Panc1 (cell line): ENCODE measurements around the gene PKP4. TPM values are rescaled to one million over a fixed set of nuclear protein-coding genes. Genes with fewer than 3 reads are reported as not detected.
"Not testable (repeated sequence)": the region's sequence is repeated elsewhere in the genome, so short reads cannot be mapped to it uniquely, and the experiment has no call there.

Experiments used
- ATAC-seq: fragments of 200-7000 bp; cut with Tn5 transposase; 2 replicates; pipeline ENCODE4 v1.9.1; 2020; ENCODE audit warnings: mild to moderate bottlenecking, moderate library complexity
- BruUV-seq: library from RNA; stranded (reverse); fragments of 400-500 nt; replicated peaks from 2 replicates; lab custom pipeline; 2021; lab: Mats Ljungman, UMichigan
- CTCF ChIA-PET: fragments of 300-600 bp; sonication (Branson Sonifier 250); formaldehyde crosslinking; loops from one replicate; lab custom pipeline; 2022; ENCODE audit warnings: antibody characterized with exemption; lab: Charles Lee
- POLR2A ChIA-PET: fragments of 300-600 bp; sonication (Branson Sonifier 250); formaldehyde crosslinking; loops from one replicate; lab custom pipeline; 2022; ENCODE audit warnings: antibody characterized with exemption; lab: Charles Lee
- DNase-seq: peaks from one replicate; pipeline ENCODE4 v3.0.0-alpha.2; 2010; ENCODE audit warnings: low read depth, low spot score
- H3K27ac ChIP-seq: 2 replicates; pipeline ENCODE4 v1.5.1; 2011; ENCODE audit warnings: mild to moderate bottlenecking, low read length, inconsistent platforms
- H3K27me3 ChIP-seq: fragments of 200-500 bp; sonication (Bioruptor generic); 2 replicates; pipeline ENCODE4 v1.6.0; 2014; ENCODE audit warnings: low read length, inconsistent platforms; ENCODE audit not compliant: control insufficient read depth, insufficient read depth
- H3K36me3 ChIP-seq: fragments of 200-500 bp; sonication (Bioruptor generic); 2 replicates; pipeline ENCODE4 v1.5.1; 2014; ENCODE audit warnings: inconsistent platforms, mild to moderate bottlenecking, low read length, moderate library complexity; ENCODE audit not compliant: control insufficient read depth, insufficient read depth
- H3K4me1 ChIP-seq: 2 replicates; pipeline ENCODE4 v1.5.1; 2011; ENCODE audit warnings: inconsistent platforms, mild to moderate bottlenecking, low read length, moderate library complexity; ENCODE audit not compliant: control insufficient read depth, insufficient read depth
- H3K4me3 ChIP-seq, 2 experiments: 2 replicates each; pipeline ENCODE4 v1.5.1; 2011 to 2012; ENCODE audit warnings: low read depth in 2 of 2, low read length in 2 of 2, mild to moderate bottlenecking in 2 of 2, inconsistent platforms in 1 of 2, moderate library complexity in 1 of 2
- H3K9me3 ChIP-seq: fragments of 200-500 bp; sonication (Bioruptor generic); 2 replicates; pipeline ENCODE4 v1.5.1; 2014; ENCODE audit warnings: low read depth, mild to moderate bottlenecking, inconsistent platforms, low read length, moderate library complexity; ENCODE audit not compliant: control insufficient read depth, insufficient read depth
- CTCF ChIP-seq: fragments of 450-650 bp; IDR thresholded peaks from 2 replicates; pipeline ENCODE4 v1.5.1; 2017; ENCODE audit warnings: mild to moderate bottlenecking
- POLR2AphosphoS5 ChIP-seq: IDR thresholded peaks from 2 replicates; pipeline ENCODE4 v1.6.1; 2012; ENCODE audit warnings: mild to moderate bottlenecking, low read depth, low read length, moderate library complexity
- SIN3A ChIP-seq: IDR thresholded peaks from 2 replicates; pipeline ENCODE4 v1.6.1; 2012; ENCODE audit warnings: low read depth, mild to moderate bottlenecking, low read length, moderate library complexity, borderline replicate concordance; ENCODE audit not compliant: insufficient read depth
- TCF7L2 ChIP-seq: IDR thresholded peaks from 2 replicates; pipeline ENCODE4 v1.6.1; 2011; ENCODE audit warnings: mild to moderate bottlenecking, low read depth, low read length, inconsistent platforms
- in situ Hi-C: cut with HindIII; loops from 2 replicates; pipeline ENCODE4 v1.10.0; 2016; ENCODE audit warnings: low sequenced_read_pairs, low pct_unique_long_range_greater_than_20kb
- intact Hi-C: fragments of 100-400 bp; cut with micrococcal nuclease; formaldehyde crosslinking; loops from one replicate; pipeline ENCODE4 v1.10.0; 2022; ENCODE audit not compliant: unreplicated experiment
- total RNA-seq: library from RNA; stranded (reverse); gene quantifications from one replicate; pipeline ENCODE4 v1.2.1, GENCODE V29; 2021; ENCODE audit not compliant: unreplicated experiment
- TF ChIP-seq, protein P1 (sequence below), 2 experiments: IDR thresholded peaks; 2 replicates each; pipeline ENCODE4 v1.6.1; 2011 to 2012; ENCODE audit warnings: low read depth in 2 of 2, control low read depth in 1 of 2, low read length in 1 of 2, mild to moderate bottlenecking in 1 of 2, moderate library complexity in 1 of 2; ENCODE audit not compliant: insufficient read depth in 1 of 2

PKP4 gene
- total RNA-seq, 1 experiment from 2014 or later, result 81.7 TPM

- DNase-seq, BruUV-seq, H3K36me3 ChIP-seq, H3K4me1 ChIP-seq, H3K27me3 ChIP-seq, in situ Hi-C loops, H3K4me3 ChIP-seq, intact Hi-C loops, CTCF ChIA-PET, H3K27ac ChIP-seq, ATAC-seq, POLR2A ChIA-PET, H3K9me3 ChIP-seq: not testable (repeated sequence)
These were observed 239.0 kb downstream of the PKP4 start for GRCh38 chr2:158695744-158696143.

- H3K9me3 ChIP-seq, result no peaks in the 10 kb centered on the region; the same call in 1 of the 2 replicates
- H3K4me3 ChIP-seq, result no peak overlapping the region
- DNase-seq, result no peak
- ATAC-seq, result no peak
- H3K27me3 ChIP-seq, result no peaks in the 10 kb centered on the region
- intact Hi-C loops, result no loop called here
- H3K4me1 ChIP-seq, result no peaks in the 10 kb centered on the region
- in situ Hi-C loops, result no loop called here
- BruUV-seq, result no TSS peak
- TF ChIP-seq POLR2AphosphoS5, result no peak
- no peak for TF ChIP-seq TCF7L2
- no peak for TF ChIP-seq CTCF
- TF ChIP-seq, protein P1, sequence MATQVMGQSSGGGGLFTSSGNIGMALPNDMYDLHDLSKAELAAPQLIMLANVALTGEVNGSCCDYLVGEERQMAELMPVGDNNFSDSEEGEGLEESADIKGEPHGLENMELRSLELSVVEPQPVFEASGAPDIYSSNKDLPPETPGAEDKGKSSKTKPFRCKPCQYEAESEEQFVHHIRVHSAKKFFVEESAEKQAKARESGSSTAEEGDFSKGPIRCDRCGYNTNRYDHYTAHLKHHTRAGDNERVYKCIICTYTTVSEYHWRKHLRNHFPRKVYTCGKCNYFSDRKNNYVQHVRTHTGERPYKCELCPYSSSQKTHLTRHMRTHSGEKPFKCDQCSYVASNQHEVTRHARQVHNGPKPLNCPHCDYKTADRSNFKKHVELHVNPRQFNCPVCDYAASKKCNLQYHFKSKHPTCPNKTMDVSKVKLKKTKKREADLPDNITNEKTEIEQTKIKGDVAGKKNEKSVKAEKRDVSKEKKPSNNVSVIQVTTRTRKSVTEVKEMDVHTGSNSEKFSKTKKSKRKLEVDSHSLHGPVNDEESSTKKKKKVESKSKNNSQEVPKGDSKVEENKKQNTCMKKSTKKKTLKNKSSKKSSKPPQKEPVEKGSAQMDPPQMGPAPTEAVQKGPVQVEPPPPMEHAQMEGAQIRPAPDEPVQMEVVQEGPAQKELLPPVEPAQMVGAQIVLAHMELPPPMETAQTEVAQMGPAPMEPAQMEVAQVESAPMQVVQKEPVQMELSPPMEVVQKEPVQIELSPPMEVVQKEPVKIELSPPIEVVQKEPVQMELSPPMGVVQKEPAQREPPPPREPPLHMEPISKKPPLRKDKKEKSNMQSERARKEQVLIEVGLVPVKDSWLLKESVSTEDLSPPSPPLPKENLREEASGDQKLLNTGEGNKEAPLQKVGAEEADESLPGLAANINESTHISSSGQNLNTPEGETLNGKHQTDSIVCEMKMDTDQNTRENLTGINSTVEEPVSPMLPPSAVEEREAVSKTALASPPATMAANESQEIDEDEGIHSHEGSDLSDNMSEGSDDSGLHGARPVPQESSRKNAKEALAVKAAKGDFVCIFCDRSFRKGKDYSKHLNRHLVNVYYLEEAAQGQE (IDR thresholded peaks at IDR 0.05; ENCODE audit: insufficient read depth in 1 of 2, low read depth in 2 of 2, low read length in 1 of 2), result no peak
- H3K36me3 ChIP-seq, result no peaks in the 10 kb centered on the region
- ChIA-PET POLR2A (no interaction called here), CTCF (no interaction called here)
- H3K27ac ChIP-seq, result no peak overlapping the region
These were observed 242.6 kb downstream of the PKP4 start for GRCh38 chr2:158699323-158699722.

- intact Hi-C loops, result no loop called here
- ChIA-PET CTCF (no interaction called here), POLR2A (no interaction called here)
- no peak overlapping the region for H3K27ac ChIP-seq
- in situ Hi-C loops, result no loop called here
- no peaks in the 10 kb centered on the region for H3K36me3 ChIP-seq
- TF ChIP-seq, protein P1 (IDR thresholded peaks at IDR 0.05; ENCODE audit: insufficient read depth in 1 of 2, low read depth in 2 of 2, low read length in 1 of 2), result no peak
- no peak for TF ChIP-seq SIN3A
- no peak for TF ChIP-seq POLR2AphosphoS5
- TF ChIP-seq TCF7L2, result no peak
- TF ChIP-seq CTCF, result no peak
- no peak for DNase-seq
- H3K27me3 ChIP-seq, result no peaks in the 10 kb centered on the region
- BruUV-seq, result no TSS peak
- no peaks in the 10 kb centered on the region for H3K4me1 ChIP-seq
- peaks cover 3% of the 10 kb centered on the region; the same call in 1 of the 2 replicates for H3K9me3 ChIP-seq
- no peak for ATAC-seq
- H3K4me3 ChIP-seq, result no peak overlapping the region
These were observed 244.3 kb downstream of the PKP4 start for GRCh38 chr2:158701101-158701500.
